GM18867 (cell line): ENCODE results near the gene NOP16.
A peak's percentile ranks its signal among the peaks of the same experiment; 100 is the strongest.

Experiments
- ATAC-seq: cut with Tn5 transposase; IDR thresholded peaks from one replicate; pipeline ENCODE4 v1.9.1; 2021; ENCODE audit warnings: mild to moderate bottlenecking, moderate library complexity; ENCODE audit not compliant: unreplicated experiment

Gene NOP16, protein sequence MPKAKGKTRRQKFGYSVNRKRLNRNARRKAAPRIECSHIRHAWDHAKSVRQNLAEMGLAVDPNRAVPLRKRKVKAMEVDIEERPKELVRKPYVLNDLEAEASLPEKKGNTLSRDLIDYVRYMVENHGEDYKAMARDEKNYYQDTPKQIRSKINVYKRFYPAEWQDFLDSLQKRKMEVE

GRCh38 chr5:176388444-176389134 lies at the start of gene NOP16, which contains the start of gene HIGD2A:
TSS of gene NOP16 (minus strand) at chr5:176388598. CDS start at chr5:176388539, 59 bp downstream.
TSS of gene HIGD2A (plus strand) at chr5:176388751. CDS start at chr5:176388820, 69 bp downstream.
- peak; percentile 90 for ATAC-seq

DNA sequence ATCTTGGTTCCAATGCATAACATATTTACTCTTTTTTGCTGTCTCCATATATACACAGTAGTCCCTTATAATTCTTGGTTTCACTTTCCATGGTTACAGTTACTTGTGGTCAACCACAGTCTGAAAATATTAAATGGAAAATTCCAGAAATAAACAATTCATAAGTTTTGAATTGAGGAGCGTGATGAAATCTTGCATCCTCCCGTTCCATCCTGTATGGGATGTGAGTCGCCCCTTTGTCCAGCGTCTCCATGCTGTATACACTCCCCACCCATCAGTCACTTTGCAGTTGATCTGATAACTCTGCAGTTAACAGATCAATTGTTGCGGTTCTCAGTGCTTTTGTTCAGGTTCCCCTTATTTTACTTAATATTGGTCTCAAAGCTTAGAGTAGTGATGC lies 48.3 kb upstream of the NOP16 start:
- no peak for ATAC-seq

GRCh38 chr5:176432707-176433106 lies 44.3 kb upstream of the NOP16 start:
- ATAC-seq: no peak

GRCh38 chr5:176429972-176430371 lies 41.6 kb upstream of the NOP16 start:
- no peak for ATAC-seq

GRCh38 chr5:176427971-176428370 lies 39.6 kb upstream of the NOP16 start:
- no peak for ATAC-seq

DNA sequence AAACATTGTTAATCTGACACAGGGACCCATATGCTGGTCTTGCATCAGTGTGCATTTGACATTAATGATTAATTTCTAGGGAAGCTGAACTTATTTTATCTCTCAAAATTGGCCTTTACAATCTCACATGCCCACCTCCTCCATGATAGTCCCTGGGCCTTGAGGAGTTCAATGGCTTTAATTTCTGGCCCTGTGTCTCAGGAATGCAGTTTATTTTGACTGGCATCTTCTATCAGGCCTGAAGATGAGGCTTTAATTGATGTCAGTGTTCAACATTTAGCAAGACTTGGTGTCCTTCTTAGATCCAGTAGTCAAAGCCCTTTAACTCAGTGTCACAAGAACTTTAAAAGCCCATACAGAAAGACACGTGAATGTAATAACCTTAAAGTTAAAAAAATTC lies 38.5 kb upstream of the NOP16 start:
- no peak for ATAC-seq

DNA sequence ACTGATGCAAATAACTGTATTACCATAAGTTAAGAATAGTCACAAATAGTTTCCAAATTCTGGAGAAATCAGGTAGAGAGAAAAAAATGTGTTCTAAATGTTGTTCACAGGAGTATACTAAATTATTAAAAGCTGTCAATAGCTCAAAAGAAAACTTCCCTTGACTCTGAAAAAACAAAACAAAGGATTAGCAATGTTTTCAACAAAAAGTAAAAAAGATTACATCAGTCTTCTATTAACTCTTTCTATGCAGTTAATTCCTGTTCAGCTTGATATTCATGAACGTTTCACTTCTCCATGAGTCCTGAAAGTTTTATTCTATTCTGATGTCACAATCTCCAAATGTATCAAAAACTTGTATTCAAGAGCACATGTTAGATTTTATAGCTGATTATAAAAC lies 37.4 kb upstream of the NOP16 start:
- ATAC-seq: no peak

- no peak for ATAC-seq
Measured at GRCh38 chr5:176425138-176425537, 36.7 kb upstream of the NOP16 start.

DNA sequence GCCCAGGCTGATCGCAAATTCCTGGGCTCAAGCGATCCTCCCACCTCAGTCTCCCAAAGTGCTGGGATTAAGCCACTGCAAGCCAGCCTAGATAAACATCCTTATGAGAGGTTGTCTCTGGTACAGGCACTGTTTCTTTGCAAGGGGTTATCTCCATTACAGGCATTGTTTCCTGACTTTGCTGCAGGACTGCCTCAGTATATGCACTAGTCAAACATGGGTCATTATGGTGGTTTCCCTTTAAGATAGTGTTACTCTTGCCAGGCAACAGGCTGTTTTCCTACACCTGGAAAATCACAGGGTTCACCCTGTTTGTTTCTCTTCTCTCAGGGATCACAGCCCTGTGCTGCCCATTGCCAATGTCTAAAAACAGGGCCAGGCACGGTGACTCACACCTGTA lies 35.8 kb upstream of the NOP16 start:
- ATAC-seq: no peak

- no peak for ATAC-seq
Measured at GRCh38 chr5:176420972-176421544, 32.7 kb upstream of the NOP16 start.

DNA sequence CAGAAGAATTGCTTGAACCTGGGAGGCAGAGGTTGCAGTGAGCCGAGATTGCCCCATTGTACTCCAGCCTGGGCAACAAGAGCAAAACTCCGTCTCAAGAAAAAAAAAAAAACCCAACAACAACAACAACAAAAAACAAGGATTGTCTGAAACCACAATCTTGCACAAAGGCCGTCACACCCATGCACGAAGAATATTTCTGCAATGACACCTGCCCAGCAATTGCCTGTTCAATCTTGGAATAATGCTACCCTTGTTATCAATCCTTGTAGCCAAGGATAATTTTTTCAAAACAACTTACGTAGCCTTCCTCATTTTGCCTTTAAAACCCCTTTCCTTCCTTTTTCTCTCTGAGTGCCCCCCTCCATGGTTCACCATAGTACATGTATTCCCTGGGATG lies 31.7 kb upstream of the NOP16 start:
- no peak for ATAC-seq

DNA sequence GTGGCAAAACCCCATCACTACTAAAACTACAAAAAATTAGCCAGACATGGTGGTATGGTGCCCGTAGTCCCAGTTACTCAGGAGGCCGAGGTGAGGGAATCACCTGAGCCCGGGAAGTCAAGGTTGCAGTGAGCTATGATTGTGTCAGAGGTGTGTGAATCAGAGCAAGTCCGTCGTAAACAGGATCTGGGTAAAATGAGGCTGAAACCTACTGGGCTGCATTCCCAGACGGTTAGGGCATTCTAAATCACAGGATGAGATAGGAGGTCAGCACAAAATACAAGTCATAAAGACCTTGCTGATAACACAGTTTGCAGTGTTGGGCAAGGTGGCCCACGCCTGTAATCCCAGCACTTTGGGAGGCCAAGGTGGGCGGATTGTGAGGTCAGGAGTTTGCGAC lies 29.9 kb upstream of the NOP16 start:
- ATAC-seq: no peak

- ATAC-seq: no peak
Measured at GRCh38 chr5:176416965-176417364, 28.6 kb upstream of the NOP16 start.

- ATAC-seq: peak; percentile 96
Measured at GRCh38 chr5:176415952-176416924, 27.8 kb upstream of the NOP16 start, which contains the start of gene CLTB. TSS of gene CLTB (minus strand) at chr5:176416539. CDS start at chr5:176416363, 176 bp downstream.

- ATAC-seq: peak; percentile 4
Measured at GRCh38 chr5:176415240-176415951, 27.0 kb upstream of the NOP16 start.

- ATAC-seq: no peak
Measured at GRCh38 chr5:176414704-176415103, 26.3 kb upstream of the NOP16 start.

DNA sequence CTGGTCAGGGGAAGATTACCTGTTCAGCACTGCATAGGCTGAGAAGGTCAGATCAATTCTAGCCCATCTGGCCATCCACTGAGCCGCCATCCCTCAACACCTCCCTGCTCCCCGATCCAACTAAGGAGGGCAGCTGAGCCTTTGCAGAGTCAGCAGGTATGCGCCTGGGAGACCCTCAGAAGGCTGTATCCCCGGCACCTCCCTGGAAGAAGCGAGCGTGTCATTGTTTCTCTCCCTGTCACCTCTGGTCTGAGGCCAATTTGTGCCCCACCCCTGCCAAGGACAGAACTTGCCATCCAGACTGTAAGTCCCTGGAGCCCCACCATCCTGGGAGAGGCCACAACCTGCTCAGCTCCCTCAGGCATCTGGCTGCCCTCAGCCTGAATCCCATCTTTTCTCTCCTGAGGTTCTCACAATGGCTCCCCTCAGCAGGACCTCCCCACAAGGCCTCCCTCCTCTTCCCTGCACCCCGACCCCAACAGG lies 25.4 kb upstream of the NOP16 start:
- no peak for ATAC-seq

DNA sequence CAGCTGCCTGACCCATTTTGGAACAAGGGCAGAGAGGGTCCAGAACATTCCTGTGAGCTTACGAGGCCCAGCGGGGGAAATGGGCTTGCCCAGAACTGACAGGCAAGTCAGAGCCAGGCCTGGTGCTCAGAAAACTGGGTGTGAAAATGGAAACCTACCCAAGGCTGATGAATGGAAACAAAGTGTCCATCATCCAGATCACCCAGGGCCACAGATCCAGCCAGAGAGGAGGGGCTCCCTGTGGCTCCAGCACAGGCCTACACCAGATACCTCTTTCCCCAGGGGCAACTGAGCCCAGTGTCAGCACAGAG lies 24.8 kb upstream of the NOP16 start:
- no peak for ATAC-seq

DNA sequence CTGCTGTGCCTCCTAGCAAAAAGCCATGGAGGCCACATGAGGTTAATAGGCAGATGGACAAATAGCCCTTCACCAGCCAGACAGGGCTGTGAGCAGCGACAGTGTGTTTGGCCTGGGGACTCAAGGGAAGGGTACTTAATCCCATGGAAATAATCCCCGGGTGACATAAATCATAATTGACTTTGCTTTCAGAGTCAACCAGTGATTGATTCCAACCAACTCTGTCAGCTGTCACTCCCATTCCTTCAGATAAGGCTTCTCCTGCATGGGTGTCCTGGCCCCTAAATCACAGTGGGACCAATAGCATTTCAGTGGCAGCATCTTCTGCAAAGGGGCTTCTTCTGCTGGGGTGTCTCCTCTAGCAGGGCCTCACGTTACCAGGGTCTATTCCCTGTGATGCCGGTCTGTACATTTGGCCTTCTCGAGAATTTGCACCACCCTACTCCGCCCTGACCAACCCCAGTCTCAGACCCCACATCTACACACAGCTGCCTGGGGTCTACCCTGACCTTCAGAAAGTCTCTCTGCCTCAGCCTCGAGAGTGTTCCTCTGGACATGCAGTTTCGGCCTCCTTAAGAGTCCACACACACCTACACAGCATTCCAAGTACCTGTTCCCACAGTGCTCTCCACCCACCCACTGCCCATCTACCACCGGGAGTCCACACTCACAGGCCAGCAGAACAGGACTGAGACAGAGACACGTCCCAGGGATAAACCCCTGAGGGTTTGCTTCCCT lies 24.3 kb upstream of the NOP16 start:
- no peak for ATAC-seq
